ENCODE results near the gene APRT.

APRT gene

DNA sequence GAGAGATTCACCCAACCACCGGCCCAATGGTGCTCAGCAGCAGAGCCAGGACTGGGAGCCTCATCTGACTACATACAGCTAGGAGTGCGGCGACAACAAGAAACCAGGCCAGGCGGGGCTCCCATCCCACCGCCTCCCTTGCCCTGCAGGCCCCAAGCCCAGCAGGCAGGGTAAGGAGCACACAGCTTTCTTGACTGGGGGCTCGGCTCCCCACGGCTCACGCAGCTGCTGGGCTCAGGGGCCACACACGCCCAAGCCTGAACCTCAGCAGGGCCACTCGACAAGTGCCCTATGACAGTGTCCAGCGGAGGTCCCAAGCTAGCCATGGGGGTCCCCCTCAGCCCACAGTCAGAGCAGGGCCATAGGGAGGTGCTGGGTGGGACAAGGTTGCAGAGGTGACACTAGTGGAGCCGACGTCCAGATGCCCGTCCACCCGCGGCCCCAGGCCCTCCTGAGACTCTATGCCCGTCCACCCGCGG, 40.4 kb downstream of the APRT start:
- DNase-seq, result no peak

DNA sequence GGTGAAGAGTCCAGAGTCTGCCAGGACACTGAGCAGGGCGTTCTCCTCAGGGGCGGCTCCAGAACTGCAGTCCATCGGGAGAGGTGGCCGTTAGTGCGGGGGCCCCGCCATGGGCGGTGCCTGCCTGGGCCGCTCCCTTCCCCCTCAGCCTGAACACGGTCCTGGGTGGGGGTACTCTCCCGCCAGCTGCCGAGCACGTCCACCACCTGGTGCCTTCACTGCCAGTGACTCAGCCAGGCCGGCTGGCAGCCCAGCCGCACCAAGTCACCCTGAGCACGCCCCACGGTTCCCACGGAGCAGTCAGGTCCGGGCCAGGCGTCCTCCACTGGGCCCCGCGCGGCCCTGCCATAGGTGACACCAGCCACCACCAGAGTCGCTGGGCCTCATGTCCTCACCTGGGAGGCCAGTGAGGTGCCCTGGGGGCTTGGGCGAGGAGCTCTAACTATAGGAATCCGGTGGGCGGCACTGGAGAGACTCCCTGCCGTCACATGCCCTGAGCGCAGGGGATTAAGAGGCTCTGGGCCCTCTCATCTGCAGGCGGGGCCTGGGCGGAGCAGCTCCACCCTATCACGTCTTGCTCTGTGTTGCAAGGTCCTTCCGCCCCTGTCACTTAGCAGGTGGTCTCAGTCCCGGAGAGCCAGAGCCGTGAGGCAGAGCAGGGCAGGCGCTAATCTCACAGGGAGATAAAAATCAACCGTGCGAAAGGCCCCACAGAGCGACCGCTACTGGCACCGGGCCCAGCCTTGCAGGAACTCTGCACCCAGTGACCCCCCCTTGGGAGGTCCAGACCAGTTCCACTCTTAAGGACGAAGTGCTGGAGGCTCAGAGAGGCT, 41.1 kb downstream of the APRT start:
- peak; percentile 48 for DNase-seq

DNA sequence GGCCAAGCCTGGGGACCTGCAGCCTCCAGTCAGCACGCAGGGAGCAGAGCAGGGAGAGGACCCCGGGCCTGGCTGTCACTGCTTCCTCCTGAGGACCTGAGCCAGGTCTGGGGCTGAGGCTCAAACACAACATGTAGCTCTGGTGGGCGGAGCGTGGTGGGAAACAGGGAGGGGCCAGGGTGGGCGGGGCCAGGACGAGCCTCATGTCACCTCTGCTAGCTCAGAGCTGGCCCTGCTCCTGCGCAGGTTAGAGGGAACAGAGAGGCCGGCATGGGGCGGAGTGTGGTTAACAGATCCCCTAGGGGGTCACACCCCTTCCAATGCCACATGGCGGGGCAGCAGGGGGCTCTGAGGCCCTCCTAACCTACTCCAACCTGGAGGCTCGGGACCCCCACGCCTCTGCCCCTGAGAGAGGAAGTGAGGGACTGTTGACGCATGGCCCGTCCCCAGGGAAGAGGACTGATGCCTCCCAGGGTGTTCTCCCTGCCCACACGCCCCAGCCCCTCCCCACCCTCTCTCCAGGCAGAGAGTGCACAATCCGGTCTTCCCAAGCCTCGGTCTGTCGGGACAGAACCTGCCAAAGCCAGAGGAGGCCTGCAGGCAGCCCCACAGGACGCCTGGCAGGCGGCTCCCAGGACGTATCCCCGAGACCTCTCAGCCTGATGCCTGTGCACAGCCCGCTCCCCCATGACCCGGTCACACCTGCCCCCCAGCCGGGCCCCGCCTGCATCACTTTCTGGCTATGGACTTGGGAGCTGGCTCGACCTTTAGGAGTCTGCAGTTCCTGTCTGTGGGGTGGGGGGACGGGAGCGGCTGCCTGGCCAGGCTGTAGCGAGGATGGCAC, 41.9 kb downstream of the APRT start:
- no peak for DNase-seq

DNA sequence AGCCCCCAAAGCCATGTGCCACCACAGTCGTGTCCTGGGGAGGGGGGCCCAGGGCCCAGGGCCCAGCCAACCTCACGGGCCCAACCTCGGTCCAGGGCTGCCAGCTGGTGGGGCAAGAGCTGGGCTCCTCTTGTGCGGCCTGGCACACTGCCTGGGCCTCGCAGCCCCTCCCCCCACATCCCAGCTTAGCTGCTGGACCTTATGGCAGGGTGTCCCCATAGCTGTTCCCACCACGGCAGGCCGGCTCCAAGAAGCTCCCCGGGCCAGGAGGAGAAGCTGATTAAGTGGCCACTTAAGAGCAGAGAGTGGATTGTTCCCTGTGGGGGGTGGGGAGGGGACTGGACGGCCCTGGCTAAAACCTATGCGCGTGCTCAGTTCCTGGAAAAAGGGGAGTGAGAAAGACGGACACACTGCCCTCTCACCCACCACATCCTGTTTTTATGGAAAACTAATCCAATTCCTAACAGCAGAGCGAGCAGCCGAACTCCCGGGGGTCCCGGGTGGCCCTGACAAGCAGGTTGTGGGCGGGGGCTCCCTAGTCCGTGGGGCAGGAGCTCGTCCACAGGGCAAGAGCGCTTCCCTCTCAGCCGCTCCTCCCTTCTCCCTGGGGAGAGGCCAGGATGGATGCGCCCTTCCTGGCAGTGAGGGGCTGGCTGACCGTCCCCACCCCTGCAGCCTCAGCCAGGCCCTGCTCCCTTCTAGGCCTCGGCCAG, 43.5 kb downstream of the APRT start:
- no peak for DNase-seq

DNA sequence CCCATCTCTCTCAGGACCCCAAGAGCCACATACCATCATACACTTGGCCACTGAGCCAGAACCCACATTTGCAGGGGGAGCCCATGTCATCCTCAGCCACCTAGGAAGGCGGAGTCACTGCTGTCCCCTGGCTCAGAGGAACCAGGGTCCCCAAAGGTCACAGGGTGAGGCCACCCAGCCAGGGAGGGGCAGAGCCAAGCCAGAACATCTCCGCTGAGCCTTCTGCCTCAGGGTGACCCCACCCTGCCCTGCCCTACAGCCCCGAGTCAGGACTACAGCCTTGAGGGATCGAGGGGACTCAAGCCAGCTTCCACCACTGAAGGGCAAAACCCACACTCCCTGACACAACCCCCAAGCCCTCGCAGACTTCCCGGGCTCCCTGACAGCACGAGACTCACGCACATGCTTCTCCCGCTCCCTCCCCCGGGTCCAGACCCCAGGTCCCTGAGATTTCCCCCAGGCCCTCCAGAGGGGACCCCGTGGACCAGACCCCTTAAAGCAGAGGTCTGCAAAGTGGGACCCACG, 44.1 kb downstream of the APRT start:
- DNase-seq, result no peak

DNA sequence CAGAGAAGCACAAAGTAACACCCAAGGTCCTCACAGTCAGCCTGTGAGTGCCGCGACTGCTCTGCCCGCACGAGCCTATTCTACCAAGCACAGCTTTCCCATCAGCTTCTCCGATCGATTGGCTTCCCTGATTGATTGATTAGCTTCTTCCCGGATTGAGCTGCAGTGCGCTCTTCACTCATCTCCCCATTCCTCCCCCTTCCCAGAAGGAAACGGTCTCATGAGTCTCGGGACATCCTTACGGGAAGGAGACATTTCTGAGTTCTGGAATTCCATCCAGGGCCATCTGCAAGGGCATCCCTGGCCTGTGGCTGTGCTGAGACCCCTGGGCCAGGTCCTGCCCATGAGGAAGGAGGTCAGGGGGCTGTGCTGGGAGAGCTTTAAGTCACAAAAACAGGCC, 44.8 kb downstream of the APRT start:
- DNase-seq, result no peak

DNA sequence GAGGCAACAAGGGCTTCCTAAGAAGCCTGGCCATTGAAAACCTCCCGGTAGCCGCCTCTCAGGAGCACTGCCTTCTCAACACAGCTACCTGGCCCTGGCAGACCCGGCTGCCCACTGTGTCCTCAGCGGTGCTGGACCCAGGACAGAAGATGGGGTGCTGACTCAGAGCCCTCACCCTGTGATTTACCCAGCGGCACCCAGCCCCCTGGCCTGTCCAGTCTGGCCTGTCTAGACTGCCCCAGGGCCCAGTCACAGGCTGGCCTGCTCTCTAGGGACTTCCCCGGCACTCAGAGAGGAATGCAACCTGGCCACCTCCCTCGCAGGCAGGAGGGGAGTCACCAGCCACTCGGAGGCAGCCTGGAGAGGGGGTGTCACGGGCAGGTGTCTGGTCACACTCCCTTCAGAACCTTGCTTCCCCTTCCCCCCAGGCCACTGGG, 46.8 kb downstream of the APRT start:
- peak; percentile 72 for DNase-seq

DNA sequence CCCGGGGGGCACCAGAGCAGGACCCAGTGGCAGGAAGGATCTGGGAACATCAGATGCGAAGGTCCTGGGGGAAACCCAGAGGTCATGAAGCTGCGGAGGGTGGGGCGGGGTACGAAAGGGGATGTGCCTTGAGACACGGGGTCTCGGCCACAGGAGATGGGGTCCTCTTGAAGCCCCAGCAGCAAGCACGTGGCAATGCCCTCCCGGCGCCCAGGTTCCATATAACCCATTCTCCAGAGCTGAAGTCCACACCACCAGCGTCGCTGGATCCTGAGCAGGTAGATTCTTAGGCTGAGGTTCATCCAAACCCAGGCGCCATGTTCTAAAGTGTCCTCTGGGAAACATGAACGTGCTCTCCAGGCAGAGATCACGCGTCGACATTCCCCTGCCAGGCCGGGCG, 47.6 kb downstream of the APRT start:
- no peak for DNase-seq

DNA sequence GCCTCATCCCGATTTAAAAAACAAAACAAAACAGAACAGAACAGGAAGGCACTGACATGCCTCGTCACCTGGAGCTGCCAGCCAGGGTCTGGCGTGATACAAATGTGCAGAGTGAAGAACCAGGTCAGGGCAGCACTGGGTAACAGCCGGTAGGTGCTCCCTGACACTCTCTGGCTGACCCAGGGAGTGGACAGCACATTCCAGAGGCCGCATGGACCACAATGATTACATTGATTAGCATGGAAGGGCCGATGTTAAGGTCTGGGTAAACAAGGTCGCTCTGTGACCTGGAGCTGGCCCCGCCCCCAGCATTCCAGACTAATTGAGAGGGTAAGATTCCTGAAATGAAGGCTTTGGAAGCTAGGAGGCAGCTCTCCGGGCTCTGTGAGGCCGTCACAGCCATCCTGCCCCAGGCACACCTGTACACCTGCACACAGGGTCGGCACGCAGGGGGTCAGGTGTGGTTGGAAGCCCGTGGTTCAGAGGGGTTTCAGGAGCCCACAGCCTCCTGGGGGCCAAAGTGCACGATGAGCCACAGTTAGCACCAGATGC, 48.1 kb downstream of the APRT start:
- DNase-seq, result no peak

DNA sequence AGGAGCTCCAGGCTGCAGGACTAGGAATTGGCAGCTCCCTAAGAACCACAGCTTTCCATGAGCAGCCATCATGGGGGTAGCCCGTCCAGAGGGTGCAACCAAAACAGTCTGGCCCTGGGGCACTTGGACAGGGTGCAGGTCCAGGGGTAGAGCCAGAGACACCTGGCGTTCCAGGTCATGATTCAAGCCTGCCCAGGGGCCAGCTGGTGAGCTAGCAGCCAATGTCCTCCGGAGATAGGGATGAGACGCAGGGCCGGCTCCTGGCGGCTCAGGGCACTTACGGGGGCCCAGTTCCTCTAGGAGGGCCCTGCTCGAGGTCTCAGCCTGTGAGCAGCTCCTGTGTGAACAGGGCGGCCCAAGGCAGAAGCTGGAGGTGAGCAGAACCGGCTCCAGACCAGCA, 48.8 kb downstream of the APRT start:
- DNase-seq, result no peak

DNA sequence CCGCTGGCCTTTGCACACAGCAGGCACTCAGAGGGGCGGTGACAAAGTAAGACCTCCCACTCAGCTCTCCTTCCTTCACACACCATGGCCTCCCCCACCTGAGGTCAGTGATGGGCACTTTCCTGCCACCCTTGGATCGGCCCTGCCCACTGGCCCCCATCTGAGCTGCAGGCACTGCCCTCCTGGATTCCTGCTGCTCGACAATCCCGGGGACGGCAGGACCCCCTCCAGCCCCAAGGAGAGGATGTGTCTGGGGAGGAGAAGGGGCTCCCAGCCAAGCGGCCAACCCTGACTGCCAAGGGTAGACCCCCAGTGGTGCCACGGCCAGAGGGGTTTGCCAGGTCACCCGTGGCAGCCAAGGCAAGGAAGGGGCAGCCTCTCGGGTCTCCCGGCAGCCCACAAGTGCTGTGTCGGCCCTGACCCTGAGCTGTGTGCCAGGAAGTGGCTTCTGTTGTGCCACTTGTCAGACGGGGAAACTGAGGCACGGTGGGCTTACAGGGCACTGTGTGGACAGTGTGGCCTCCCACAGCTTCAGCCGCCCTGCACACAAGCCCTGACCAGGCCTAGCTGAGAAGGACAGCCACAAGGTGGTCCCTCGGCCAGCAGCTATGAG, 49.4 kb downstream of the APRT start:
- DNase-seq, result no peak

DNA sequence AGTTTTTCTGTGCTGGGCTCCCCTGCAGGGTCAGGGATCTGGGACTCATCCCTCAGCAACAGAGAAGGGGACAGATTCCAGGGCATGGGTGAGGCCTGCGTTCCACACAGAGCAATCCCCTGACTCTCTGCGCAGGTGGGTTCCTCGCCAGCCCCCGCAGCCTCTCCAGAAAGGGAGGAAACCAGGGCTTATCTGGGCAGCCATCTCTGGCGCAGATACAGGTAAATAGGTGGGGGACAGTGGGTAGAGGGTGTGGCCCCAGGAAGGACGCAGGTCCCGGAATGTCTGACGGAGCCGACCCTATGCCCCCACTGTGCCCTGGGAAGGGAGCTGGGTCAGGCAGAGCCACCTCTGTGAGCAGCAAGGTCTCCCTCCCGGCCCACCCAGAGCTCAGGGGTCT, 49.9 kb downstream of the APRT start:
- no peak for DNase-seq

DNA sequence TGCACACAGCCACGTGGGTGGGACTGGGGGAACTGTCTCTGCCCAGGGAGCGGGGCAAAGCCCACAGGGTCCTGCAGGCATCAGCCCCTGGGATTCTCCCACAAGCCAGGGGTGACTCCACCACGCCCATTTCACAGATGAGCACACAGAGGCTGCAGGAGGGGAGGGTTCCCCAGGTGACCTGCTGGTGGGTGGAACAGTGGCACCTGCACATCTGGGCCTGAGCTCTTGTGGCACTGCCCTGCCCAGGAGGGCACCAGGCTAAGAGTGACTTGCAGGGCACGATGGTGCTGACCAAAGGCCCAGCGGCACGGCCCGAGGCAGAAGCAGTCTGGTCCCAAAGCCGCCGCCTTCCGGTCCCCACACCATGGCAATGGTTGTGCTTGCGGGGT, 50.6 kb downstream of the APRT start:
- no peak for DNase-seq

DNA sequence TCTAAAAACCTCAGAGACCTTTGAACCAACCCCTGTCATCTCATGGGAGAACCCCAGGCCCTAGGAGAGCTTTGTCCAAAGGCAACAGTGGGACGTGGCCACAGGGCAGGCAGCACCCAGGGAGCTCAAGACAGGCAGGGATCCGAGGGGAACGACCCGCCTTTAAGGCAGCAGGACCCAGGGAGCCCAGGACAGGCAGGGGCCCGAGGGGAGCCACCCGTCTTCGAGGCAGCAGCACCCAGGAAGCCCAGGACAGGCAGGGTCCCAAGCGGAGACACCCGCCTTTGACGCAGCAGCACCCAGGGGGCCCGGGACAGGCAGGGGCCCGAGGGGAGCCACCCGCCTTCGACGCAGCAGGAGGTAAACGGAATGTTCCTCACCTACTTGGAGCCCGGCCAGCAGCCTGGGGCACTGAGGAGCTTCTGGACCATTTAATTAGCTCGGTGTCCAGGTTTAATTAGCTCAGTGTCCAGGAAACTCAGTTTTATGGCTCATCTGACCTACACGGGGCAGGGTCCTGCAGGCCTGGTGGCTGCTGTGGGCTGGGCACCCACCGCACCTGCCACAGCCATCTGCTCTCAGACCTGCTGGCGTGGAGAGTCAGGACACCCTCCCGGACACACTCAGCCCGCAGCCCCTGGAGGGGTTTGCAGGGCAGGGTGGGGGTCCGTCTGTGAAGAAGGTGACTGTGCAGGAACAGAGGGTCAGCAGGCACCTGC, 51.1 kb downstream of the APRT start:
- DNase-seq, result no peak

DNA sequence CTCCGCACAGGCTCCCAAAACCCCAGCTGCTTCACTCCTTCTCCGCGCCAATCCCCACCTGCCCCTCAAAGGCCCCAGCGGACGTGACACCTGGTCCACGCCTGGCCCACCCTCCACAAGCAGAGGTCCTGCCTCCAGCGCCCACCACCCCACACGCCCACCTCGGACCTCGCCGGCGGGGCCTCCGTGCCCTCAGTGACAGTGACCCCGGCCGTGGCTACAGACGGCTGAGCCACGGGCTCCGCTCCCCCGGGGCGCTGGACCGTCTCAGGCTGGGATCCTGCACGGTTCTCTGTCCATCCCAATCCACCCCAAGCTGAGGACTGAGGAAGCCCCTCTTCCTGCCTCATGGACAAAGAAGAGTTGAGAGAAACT, 51.8 kb downstream of the APRT start:
- DNase-seq, result no peak

Data from NCI-H226 (cell line).